Muscle layer of duodenum (tissue), 2 donors: Measurements from ENCODE around the gene QKI.

Experiments used
- H3K27ac ChIP-seq: one replicate; pipeline ENCODE4 v1.7.0; 2013; ENCODE audit warnings: mild to moderate bottlenecking, low read length
- H3K27me3 ChIP-seq: one replicate; pipeline ENCODE4 v1.7.0; 2013; ENCODE audit warnings: low read depth, mild to moderate bottlenecking, control low read depth, low read length
- H3K36me3 ChIP-seq, 2 donors: one replicate each; pipeline ENCODE4 v1.7.0; 2013; ENCODE audit warnings: low read length in 2 of 2, control low read depth in 1 of 2, mild to moderate bottlenecking in 1 of 2; ENCODE audit not compliant: insufficient read depth in 2 of 2, control insufficient read depth in 1 of 2
- H3K4me1 ChIP-seq, 2 donors: one replicate each; pipeline ENCODE4 v1.7.0; 2013; ENCODE audit warnings: low read length in 2 of 2, mild to moderate bottlenecking in 2 of 2, control low read depth in 1 of 2, moderate library complexity in 1 of 2; ENCODE audit not compliant: insufficient read depth in 2 of 2, control insufficient read depth in 1 of 2
- H3K4me3 ChIP-seq, 2 donors: one replicate each; pipeline ENCODE4 v1.7.0; 2013; ENCODE audit warnings: low read length in 2 of 2, low read depth in 1 of 2, mild to moderate bottlenecking in 1 of 2
- H3K9me3 ChIP-seq, 2 donors: one replicate each; pipeline ENCODE4 v1.7.0; 2013; ENCODE audit warnings: low read length in 2 of 2, control low read depth in 1 of 2, mild to moderate bottlenecking in 1 of 2; ENCODE audit not compliant: control insufficient read depth in 1 of 2
- donor health status: healthy.

The QKI gene

GRCh38 chr6:163449076-163449475 lies 34.6 kb downstream of the QKI start:
- H3K36me3 ChIP-seq: no peaks in the 10 kb centered on the region
- H3K4me1 ChIP-seq: peaks cover 3 to 25% of the 10 kb centered on the region in 2 donors
- no peaks in the 10 kb centered on the region for H3K27me3 ChIP-seq
- no peaks in the 10 kb centered on the region for H3K9me3 ChIP-seq
- no peak overlapping the region for H3K4me3 ChIP-seq
- no peak overlapping the region for H3K27ac ChIP-seq

DNA sequence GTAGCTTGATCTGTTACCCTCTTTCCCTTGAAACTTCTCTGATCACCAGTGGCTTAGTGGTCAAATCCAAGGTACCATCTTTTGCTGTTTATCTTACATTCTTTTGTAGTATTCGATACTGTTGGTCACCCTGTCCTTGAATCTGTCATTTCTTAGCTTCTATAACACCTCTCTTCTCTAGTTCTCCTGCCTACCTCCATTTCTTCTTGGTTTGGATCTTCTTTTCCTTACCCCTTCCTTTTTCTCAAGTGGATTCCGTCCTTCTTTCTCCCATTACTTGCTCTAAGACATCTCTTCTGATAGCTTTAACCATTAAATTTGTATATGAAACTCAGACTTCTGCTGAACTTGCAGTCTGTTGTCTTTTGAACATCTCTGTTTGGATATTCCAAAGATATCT lies 39.9 kb downstream of the QKI start:
- Histone ChIP-seq H3K4me1 (peaks cover 0 to 30% of the 10 kb centered on the region in 2 donors), H3K9me3 (no peaks in the 10 kb centered on the region), H3K27ac (no peak overlapping the region), H3K36me3 (no peaks in the 10 kb centered on the region), H3K27me3 (no peaks in the 10 kb centered on the region), H3K4me3 (no peak overlapping the region)

DNA sequence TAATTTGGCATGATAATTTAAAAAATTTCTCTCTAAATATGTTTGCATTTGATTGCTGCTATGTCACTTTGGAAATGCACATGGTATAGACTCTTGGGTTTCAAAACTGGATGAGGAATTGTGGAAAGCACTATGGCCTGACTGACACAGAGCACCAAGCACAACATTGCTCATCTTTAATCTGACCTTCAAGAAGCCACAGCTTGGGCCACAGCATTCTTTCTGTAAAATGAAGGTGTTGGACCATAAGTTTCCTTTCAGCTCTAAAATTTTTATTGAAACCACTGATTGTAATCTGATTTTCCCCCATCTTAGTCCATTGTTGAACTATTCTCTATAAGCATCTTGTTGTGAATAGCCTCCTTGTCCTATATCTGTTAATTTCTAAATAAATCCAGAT lies 41.0 kb downstream of the QKI start:
- Histone ChIP-seq H3K4me1 (peaks cover 0 to 29% of the 10 kb centered on the region in 2 donors), H3K9me3 (no peaks in the 10 kb centered on the region), H3K36me3 (no peaks in the 10 kb centered on the region), H3K4me3 (no peak overlapping the region), H3K27ac (no peak overlapping the region), H3K27me3 (no peaks in the 10 kb centered on the region)

DNA sequence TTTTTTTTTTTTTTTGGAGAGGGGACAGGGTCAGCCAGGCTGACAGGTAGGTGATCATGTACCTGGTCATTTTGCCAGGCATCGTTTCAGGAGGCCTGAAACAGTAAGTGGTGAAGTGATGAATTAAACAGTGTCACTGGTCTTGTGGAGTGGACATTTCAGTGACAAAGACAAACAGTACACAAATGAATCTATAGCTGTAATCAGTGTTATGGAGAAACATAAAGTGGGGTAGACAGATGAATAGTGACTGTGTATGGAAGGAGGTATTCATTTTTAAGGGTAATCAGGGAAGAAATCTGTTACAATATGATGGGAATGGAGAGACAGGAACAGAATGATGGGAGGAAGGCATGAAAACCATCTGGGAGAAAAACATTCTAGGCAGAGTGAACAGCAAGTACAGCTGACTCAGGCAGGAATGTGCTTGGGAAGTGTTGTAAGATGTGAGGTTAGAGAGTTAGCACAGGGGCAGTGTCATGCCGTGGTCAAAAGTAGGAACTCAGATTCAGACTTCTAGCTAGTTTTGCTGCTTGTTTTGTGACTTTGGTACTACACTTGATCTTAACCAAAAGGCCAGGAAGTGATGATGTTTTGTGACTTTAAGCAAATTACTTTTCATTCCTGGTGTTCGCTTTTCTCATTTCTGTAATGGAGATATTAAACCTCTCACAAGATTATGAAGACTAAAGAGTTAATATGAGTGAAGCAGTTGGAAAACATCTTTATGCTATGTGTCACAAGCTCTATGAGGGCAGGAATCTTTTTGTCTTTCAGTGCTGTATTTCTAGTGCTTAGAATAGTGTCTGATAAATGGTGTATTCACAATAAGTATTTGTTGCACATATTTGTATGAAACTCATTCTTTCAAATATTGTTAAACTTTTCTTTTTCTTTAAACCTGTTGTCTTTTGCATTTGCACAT lies 43.4 kb downstream of the QKI start:
- no peak overlapping the region for H3K27ac ChIP-seq

DNA sequence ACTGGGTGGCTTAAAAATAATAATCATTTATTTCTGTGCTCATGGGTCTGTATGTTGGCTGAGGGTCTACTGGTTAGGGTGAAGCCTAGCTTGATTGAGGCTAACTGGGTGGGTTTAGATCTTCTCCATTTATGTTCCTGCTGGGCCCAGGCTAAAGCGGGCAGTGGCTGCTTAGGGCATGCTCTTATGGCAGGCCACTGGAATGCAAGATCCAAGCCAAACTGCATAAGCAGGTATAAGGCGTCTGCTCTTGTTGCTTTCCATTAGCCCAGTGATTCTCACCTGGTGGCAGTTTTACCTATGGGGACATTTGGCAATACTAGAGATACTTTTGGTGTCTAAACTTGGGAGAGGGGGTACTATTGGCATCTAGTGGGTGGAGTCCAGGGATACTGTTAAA lies 44.5 kb downstream of the QKI start:
- Histone ChIP-seq H3K4me1 (peaks cover 4 to 24% of the 10 kb centered on the region in 2 donors), H3K4me3 (no peak overlapping the region), H3K27me3 (no peaks in the 10 kb centered on the region), H3K36me3 (no peaks in the 10 kb centered on the region), H3K9me3 (no peaks in the 10 kb centered on the region), H3K27ac (no peak overlapping the region)

More for the DNA sequence above, 43.4 kb downstream of the QKI start:
- H3K4me3 ChIP-seq: no peak overlapping the region
- H3K4me1 ChIP-seq: peaks cover 4 to 24% of the 10 kb centered on the region in 2 donors
- H3K9me3 ChIP-seq: no peaks in the 10 kb centered on the region
- H3K27me3 ChIP-seq: no peaks in the 10 kb centered on the region
- no peaks in the 10 kb centered on the region for H3K36me3 ChIP-seq

- H3K36me3 ChIP-seq: no peaks in the 10 kb centered on the region
- H3K27ac ChIP-seq: peak overlapping the region; percentile 64
- H3K4me3 ChIP-seq: no peak overlapping the region
- no peaks in the 10 kb centered on the region for H3K27me3 ChIP-seq
- H3K9me3 ChIP-seq: no peaks in the 10 kb centered on the region
- peaks cover 4 to 24% of the 10 kb centered on the region in 2 donors for H3K4me1 ChIP-seq
Measured at GRCh38 chr6:163459536-163459935, 45.0 kb downstream of the QKI start.

- Histone ChIP-seq H3K9me3 (no peaks in the 10 kb centered on the region), H3K27ac (peak overlapping the region; percentile 64), H3K27me3 (no peaks in the 10 kb centered on the region), H3K4me3 (peak overlapping the region; percentile 55 to 65), H3K4me1 (peaks cover 4 to 24% of the 10 kb centered on the region in 2 donors), H3K36me3 (no peaks in the 10 kb centered on the region)
Measured at GRCh38 chr6:163460307-163460782, 45.8 kb downstream of the QKI start.

DNA sequence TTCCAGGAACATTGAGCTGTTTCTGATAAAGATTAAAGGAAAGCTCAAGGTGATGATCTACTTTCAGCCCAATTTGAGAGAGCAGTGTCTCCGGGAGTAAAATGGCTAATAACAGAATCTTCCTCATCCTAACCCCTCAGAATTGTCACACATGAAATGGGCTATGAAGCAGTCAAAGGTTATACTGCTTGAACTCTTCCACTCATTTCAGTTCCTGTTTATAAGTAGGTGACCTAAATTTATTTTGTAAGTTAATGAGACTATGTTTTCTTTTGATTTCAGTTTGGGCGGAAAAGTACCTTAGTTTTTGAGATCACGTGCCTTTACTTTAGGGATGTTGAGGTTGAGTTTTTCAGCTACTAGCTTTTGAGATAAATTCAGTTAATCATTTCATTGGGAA lies 47.2 kb downstream of the QKI start:
- no peak overlapping the region for H3K27ac ChIP-seq
- peaks cover 4 to 18% of the 10 kb centered on the region in 2 donors for H3K4me1 ChIP-seq
- H3K4me3 ChIP-seq: no peak overlapping the region

GRCh38 chr6:163463180-163463579 lies 48.7 kb downstream of the QKI start:
- Histone ChIP-seq H3K36me3 (no peaks in the 10 kb centered on the region), H3K9me3 (no peaks in the 10 kb centered on the region), H3K4me1 (peaks cover 4 to 12% of the 10 kb centered on the region in 2 donors), H3K4me3 (no peak overlapping the region), H3K27ac (no peak overlapping the region), H3K27me3 (no peaks in the 10 kb centered on the region)

More for the DNA sequence above, 47.2 kb downstream of the QKI start:
- no peaks in the 10 kb centered on the region for H3K9me3 ChIP-seq
- H3K36me3 ChIP-seq: no peaks in the 10 kb centered on the region
- H3K27me3 ChIP-seq: no peaks in the 10 kb centered on the region

GRCh38 chr6:163463795-163464194 lies 49.3 kb downstream of the QKI start:
- Histone ChIP-seq H3K36me3 (no peaks in the 10 kb centered on the region), H3K27me3 (no peaks in the 10 kb centered on the region), H3K9me3 (no peaks in the 10 kb centered on the region), H3K4me3 (no peak overlapping the region), H3K27ac (no peak overlapping the region), H3K4me1 (peaks cover 4 to 12% of the 10 kb centered on the region in 2 donors)

DNA sequence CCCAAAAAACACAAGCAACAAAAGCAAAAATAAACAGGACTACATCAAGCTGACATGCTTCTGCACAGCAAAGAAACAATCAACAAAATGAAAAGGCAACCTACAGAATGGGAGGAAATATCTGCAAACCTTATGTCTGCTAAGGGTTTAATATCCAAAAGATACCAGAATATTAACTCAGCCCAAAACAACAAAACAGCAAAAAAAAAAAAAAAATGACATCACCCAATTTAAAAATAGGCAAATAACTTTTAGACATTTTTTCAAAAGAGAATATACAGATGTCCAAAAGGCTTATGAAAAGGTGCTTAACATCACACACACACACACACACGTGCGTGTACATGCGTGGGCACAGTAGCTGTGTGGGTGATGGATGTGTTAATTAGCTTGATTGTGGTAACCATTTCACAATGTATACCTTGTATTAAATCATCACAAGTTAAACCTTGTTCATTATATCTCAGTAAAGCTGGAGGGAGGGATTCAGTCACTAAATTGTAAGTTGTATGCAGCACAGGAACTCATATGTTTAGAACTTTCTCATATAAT lies 52.4 kb downstream of the QKI start:
- Histone ChIP-seq H3K36me3 (no peaks in the 10 kb centered on the region), H3K27me3 (no peaks in the 10 kb centered on the region), H3K4me1 (peaks cover 0 to 4% of the 10 kb centered on the region in 2 donors), H3K9me3 (peaks cover 0 to 5% of the 10 kb centered on the region in 2 donors), H3K27ac (no peak overlapping the region), H3K4me3 (no peak overlapping the region)
